Coronary artery (tissue), 2 donors: ENCODE results near the gene PLEKHJ1.

Experiments used
- DNase-seq: peaks from one replicate; pipeline ENCODE4 v3.0.0-alpha.2; 2017; ENCODE audit warnings: low spot score
- H3K27ac ChIP-seq, 2 donors: fragments of 200-600 bp; sonication (generic); one replicate each; pipeline ENCODE4 v1.5.1; 2016 to 2019
- H3K4me3 ChIP-seq: fragments of 200-600 bp; sonication (generic); 2 replicates; pipeline ENCODE4 v1.5.1; 2016; ENCODE audit warnings: mild to moderate bottlenecking, moderate library complexity
- TF ChIP-seq, protein P1 (sequence below): fragments of 200-600 bp; sonication (generic); IDR thresholded peaks from one replicate; pipeline ENCODE4 v1.5.1; 2019; ENCODE audit warnings: antibody characterized with exemption

The PLEKHJ1 gene

DNA sequence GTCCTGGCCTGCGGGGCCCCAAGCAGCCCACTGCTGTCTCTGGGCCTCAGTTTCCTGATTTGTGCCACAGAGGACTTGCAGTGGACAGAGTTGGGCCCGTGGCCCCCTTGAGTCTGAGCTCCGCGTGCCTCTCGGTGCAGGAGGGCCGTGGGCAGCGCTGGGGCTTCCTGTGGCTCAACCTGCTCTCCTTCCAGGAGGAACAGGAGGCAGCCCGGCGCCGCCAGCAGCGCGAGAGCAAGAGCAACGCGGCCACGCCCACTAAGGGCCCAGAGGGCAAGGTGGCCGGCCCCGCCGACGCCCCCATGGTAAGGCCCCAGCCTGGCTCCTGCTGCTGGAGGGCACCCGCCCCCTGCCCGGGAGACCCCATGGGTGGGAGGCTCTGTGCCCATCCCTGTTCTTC, 25.9 kb downstream of the PLEKHJ1 start:
- no peak for DNase-seq
- Histone ChIP-seq H3K27ac (no peak overlapping the region), H3K4me3 (no peak overlapping the region)
- TF ChIP-seq, protein P1, sequence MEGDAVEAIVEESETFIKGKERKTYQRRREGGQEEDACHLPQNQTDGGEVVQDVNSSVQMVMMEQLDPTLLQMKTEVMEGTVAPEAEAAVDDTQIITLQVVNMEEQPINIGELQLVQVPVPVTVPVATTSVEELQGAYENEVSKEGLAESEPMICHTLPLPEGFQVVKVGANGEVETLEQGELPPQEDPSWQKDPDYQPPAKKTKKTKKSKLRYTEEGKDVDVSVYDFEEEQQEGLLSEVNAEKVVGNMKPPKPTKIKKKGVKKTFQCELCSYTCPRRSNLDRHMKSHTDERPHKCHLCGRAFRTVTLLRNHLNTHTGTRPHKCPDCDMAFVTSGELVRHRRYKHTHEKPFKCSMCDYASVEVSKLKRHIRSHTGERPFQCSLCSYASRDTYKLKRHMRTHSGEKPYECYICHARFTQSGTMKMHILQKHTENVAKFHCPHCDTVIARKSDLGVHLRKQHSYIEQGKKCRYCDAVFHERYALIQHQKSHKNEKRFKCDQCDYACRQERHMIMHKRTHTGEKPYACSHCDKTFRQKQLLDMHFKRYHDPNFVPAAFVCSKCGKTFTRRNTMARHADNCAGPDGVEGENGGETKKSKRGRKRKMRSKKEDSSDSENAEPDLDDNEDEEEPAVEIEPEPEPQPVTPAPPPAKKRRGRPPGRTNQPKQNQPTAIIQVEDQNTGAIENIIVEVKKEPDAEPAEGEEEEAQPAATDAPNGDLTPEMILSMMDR: no peak

DNA sequence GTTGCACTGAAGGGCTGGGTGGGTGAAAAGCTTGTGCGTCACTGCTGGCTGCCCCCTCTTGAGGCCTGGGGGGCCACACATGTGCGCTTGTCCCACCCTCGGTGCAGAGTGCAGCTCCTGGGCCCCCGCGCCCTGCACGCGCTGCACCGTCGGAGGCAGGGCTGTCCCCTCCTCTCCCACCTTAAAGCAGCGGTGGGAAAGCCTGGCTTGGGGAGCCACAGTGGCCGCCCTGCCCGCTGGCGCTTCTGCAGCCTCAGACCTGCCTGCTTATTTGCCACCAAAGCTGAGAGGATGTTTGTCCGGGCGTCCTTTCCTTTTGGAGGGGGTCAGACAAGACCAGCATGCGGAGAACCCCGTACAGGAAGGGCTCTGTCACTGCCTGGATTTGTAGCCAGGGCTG, 26.7 kb downstream of the PLEKHJ1 start:
- no peak for DNase-seq
- no peak overlapping the region for H3K27ac ChIP-seq
- H3K4me3 ChIP-seq: no peak overlapping the region
- TF ChIP-seq, protein P1: no peak

GRCh38 chr19:2208975-2209374, 27.2 kb downstream of the PLEKHJ1 start:
- H3K4me3 ChIP-seq: no peak overlapping the region
- no peak for DNase-seq
- no peak overlapping the region for H3K27ac ChIP-seq
- TF ChIP-seq, protein P1: no peak

GRCh38 chr19:2207991-2208860, 27.9 kb downstream of the PLEKHJ1 start:
- H3K4me3 ChIP-seq: no peak overlapping the region
- DNase-seq: no peak
- TF ChIP-seq, protein P1: no peak
- peak overlapping the region in 1 of 2 donors; percentile 7 for H3K27ac ChIP-seq

GRCh38 chr19:2207008-2207407, 29.1 kb downstream of the PLEKHJ1 start:
- Histone ChIP-seq H3K4me3 (no peak overlapping the region), H3K27ac (no peak overlapping the region)
- TF ChIP-seq, protein P1: no peak
- DNase-seq: no peak

GRCh38 chr19:2202366-2202765, 33.8 kb downstream of the PLEKHJ1 start:
- no peak overlapping the region for H3K4me3 ChIP-seq

More at GRCh38 chr19:2202366-2202765, 33.8 kb downstream of the PLEKHJ1 start:
- no peak overlapping the region for H3K27ac ChIP-seq
- DNase-seq: no peak
- TF ChIP-seq, protein P1: no peak
